Urinary bladder (tissue), 2 donors: ENCODE measurements around the gene CBR1. TPM values are rescaled to one million over a fixed set of nuclear protein-coding genes. Genes with fewer than 3 reads are reported as not detected.

ENCODE experiments used
- polyA plus RNA-seq: library from polyadenylated mRNA; stranded (reverse); fragments of 200-250 nt; gene quantifications from one replicate; pipeline ENCODE4 v1.2.3, GENCODE V29; 2013
- small RNA-seq: library from RNA; depleted of rRNA; stranded (forward); fragments of <200 nt; gene quantifications from one replicate; pipeline ENCODE3, GENCODE V24; 2014
- total RNA-seq: library from RNA; depleted of rRNA; stranded (reverse); fragments of >200 nt; gene quantifications from one replicate; pipeline ENCODE4 v1.2.3, GENCODE V29; 2014
- donor health status: healthy.

Gene CBR1
- total and polyA plus RNA-seq, 2 donors = 36.9 to 132 TPM

Small RNA genes lying within 50 kb of the gene (small RNA-seq; reads per million reads assigned to genes)
- gene RNU6-992P = not detected

Other genes starting within 250 kb of the CBR1 start
- 33.9 TPM for gene SETD4, start 9.5 kb upstream of the CBR1 start, total RNA-seq
- 13.5 TPM for gene SETD4, start 9.5 kb upstream of the CBR1 start, polyA plus RNA-seq
- 6.8 TPM for gene CBR3, start 65.1 kb downstream of the CBR1 start, total RNA-seq
- 22.7 TPM for gene CBR3, start 65.1 kb downstream of the CBR1 start, polyA plus RNA-seq
- 8.8 TPM for gene DOP1B, start 86.8 kb downstream of the CBR1 start, total RNA-seq
- gene DOP1B, start 86.8 kb downstream of the CBR1 start, polyA plus RNA-seq = 5.4 TPM